K562 (cell line): ENCODE measurements around the gene MOB3B. TPM values are rescaled to one million over a fixed set of nuclear protein-coding genes. Genes with fewer than 3 reads are reported as not detected.

Source experiments
- GABPB1 ChIP-seq: sonication (generic); formaldehyde crosslinking; IDR thresholded peaks from 2 replicates; pipeline ENCODE4 v1.8.0; 2022; ENCODE audit warnings: mild to moderate bottlenecking, missing genetic modification reagents
- PRDM10 ChIP-seq: fragments of 450-650 bp; IDR thresholded peaks from 2 replicates; pipeline ENCODE4 v1.6.1; 2018; ENCODE audit not compliant: partially characterized antibody
- SMAD1 ChIP-seq: fragments of 150-350 bp; IDR thresholded peaks from 2 replicates; pipeline ENCODE4 v1.6.1; 2014; ENCODE audit warnings: low read length, low read depth; ENCODE audit not compliant: partially characterized antibody
- TAF7 ChIP-seq: fragments of 450-650 bp; IDR thresholded peaks from 2 replicates; pipeline ENCODE4 v1.6.1; 2016; ENCODE audit warnings: missing genetic modification characterization, missing compliant biosample characterization
- ZNF24 ChIP-seq: fragments of 450-650 bp; IDR thresholded peaks from 2 replicates; pipeline ENCODE4 v1.6.1; 2016
- polyA plus RNA-seq, 8 experiments: library from polyadenylated mRNA; depleted of rRNA in 4 of 8; stranded (reverse) in 5 of 8; unstranded in 3 of 8; fragments of >200 nt; fragmentation: Nextera tagmentation in 2 of 8; fragmentation: Illumina TruSeq in 1 of 8; extraction: Ambion mirVana in 2 of 8; extraction: Trizol in 1 of 8; gene quantifications; 2 replicates each; pipeline versions ENCODE4 v1.2.1 to v1.2.3, GENCODE V29; 2011 to 2014; ENCODE audit warnings: inconsistent platforms in 1 of 8, missing spikeins in 1 of 8
- total RNA-seq, 7 experiments: library from RNA; depleted of rRNA in 6 of 7; stranded (reverse); fragments of >200 nt in 6 of 7; fragmentation: Illumina TruSeq in 2 of 7; extraction: Trizol in 2 of 7; gene quantifications; 2 replicates each; pipeline versions ENCODE4 v1.2.1 to v1.2.3, GENCODE V29; 2011 to 2021; ENCODE audit warnings: low replicate concordance in 1 of 7
- TF ChIP-seq, protein P1 (sequence below): fragments of 150-350 bp; IDR thresholded peaks from 2 replicates; pipeline ENCODE4 v1.6.1; 2014; ENCODE audit warnings: low read depth, mild to moderate bottlenecking, low read length, borderline replicate concordance
- TF ChIP-seq, protein P2 (sequence below), 2 experiments: fragments of 150-350 bp in 1 of 2; IDR thresholded peaks; 2 replicates each; pipeline ENCODE4 v1.6.1; 2012 to 2016; ENCODE audit warnings: low read depth in 2 of 2, low read length in 2 of 2, mild to moderate bottlenecking in 1 of 2, moderate library complexity in 1 of 2

Gene MOB3B
- total and polyA plus RNA-seq, 9 of the 15 experiments (the other 6 are each of a cell fraction or from before 2014, with no cell fraction given): 3.6 to 12.8 (median 7.2) TPM

GRCh38 chr9:27362447-27363210 lies 167.0 kb downstream of the MOB3B start (continued):
- no peak for TF ChIP-seq PRDM10
- TF ChIP-seq ZNF24: no peak
- no peak for TF ChIP-seq SMAD1
- TF ChIP-seq GABPB1 (CRISPR knock-in tag): no peak
- no peak for TF ChIP-seq TAF7 (tag)
- TF ChIP-seq, protein P1, sequence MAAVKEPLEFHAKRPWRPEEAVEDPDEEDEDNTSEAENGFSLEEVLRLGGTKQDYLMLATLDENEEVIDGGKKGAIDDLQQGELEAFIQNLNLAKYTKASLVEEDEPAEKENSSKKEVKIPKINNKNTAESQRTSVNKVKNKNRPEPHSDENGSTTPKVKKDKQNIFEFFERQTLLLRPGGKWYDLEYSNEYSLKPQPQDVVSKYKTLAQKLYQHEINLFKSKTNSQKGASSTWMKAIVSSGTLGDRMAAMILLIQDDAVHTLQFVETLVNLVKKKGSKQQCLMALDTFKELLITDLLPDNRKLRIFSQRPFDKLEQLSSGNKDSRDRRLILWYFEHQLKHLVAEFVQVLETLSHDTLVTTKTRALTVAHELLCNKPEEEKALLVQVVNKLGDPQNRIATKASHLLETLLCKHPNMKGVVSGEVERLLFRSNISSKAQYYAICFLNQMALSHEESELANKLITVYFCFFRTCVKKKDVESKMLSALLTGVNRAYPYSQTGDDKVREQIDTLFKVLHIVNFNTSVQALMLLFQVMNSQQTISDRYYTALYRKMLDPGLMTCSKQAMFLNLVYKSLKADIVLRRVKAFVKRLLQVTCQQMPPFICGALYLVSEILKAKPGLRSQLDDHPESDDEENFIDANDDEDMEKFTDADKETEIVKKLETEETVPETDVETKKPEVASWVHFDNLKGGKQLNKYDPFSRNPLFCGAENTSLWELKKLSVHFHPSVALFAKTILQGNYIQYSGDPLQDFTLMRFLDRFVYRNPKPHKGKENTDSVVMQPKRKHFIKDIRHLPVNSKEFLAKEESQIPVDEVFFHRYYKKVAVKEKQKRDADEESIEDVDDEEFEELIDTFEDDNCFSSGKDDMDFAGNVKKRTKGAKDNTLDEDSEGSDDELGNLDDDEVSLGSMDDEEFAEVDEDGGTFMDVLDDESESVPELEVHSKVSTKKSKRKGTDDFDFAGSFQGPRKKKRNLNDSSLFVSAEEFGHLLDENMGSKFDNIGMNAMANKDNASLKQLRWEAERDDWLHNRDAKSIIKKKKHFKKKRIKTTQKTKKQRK: no peak
- TF ChIP-seq, protein P2, sequence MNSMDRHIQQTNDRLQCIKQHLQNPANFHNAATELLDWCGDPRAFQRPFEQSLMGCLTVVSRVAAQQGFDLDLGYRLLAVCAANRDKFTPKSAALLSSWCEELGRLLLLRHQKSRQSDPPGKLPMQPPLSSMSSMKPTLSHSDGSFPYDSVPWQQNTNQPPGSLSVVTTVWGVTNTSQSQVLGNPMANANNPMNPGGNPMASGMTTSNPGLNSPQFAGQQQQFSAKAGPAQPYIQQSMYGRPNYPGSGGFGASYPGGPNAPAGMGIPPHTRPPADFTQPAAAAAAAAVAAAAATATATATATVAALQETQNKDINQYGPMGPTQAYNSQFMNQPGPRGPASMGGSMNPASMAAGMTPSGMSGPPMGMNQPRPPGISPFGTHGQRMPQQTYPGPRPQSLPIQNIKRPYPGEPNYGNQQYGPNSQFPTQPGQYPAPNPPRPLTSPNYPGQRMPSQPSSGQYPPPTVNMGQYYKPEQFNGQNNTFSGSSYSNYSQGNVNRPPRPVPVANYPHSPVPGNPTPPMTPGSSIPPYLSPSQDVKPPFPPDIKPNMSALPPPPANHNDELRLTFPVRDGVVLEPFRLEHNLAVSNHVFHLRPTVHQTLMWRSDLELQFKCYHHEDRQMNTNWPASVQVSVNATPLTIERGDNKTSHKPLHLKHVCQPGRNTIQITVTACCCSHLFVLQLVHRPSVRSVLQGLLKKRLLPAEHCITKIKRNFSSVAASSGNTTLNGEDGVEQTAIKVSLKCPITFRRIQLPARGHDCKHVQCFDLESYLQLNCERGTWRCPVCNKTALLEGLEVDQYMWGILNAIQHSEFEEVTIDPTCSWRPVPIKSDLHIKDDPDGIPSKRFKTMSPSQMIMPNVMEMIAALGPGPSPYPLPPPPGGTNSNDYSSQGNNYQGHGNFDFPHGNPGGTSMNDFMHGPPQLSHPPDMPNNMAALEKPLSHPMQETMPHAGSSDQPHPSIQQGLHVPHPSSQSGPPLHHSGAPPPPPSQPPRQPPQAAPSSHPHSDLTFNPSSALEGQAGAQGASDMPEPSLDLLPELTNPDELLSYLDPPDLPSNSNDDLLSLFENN (IDR thresholded peaks at IDR 0.05; ENCODE audit: low read depth in 2 of 2, low read length in 2 of 2): no peak
